ENCODE data around the gene POP4.
A peak's percentile ranks its signal among the peaks of the same experiment; 100 is the strongest.
"Not testable (repeated sequence)": the region's sequence is repeated elsewhere in the genome, so short reads cannot be mapped to it uniquely, and the experiment has no call there.

The POP4 gene

DNA sequence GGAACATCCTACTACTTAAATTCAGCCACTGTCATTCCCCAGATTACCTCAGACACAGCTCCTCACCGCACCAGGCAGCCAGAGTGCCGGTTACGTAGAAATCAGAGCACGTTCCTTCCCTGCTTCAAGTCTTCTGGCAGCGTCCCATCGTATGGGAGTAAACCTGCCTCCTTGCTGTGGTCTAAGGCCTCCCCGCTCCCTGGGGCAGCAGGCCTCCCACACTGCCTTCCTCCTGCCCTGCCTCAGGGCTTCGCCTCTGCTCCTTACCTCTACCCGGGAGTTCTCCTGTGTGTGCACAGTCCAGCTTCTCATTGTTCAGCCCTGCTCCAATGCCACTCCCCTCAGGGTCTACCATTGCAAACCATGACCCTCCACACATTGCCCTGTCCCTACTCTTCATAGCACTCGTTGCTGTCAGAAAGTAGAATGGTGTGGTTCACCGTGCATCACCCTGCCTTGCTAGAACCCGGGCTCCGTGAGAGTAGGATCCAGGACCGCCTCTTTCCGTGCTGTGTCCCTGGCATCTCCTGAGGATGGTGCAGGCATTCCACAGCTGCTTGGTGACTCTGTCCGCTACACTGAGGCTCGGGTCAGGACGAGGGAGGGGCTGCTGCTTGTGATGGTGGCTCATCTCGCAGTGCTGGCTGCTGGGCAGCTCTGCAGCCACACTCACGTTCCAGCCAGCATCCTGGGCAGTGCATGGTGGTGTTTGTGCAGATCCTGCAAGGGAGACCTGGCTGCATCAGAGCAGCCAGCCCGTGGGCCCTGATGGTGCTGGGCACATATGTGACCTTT, 6.9 kb downstream of the POP4 start:
- DNase-seq = no peak

- no peak for DNase-seq
Measured at GRCh38 chr19:29614046-29614445, 8.0 kb downstream of the POP4 start.

- DNase-seq = no peak
Measured at GRCh38 chr19:29614780-29615179, 8.7 kb downstream of the POP4 start.

DNA sequence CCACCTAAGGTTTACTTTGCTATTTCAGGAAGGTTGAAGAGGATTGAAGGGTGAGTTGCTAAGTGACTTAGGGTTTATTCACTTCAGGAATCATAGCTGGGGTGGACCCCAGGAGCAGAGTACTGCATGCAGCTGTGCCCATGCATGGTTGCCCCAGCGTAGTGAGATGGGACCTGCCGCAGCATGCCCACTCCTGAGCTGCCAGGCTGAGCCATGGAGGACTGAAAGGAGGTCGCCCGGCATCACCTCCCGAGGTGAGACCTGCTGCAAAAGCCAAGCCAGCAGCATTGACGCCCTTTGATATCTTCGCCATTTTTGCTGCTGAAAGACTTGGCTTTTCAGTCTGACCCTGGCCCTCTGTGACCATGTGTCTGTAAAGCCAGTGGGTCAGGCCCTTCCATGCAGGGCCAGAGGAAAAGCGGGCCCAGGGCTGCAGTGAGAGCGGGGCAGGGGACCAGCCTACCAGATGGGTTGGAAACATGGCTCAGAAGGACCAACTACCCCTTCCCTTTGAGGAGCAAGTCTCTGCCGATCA, 9.9 kb downstream of the POP4 start:
- no peak for DNase-seq

GRCh38 chr19:29616541-29616940, 10.5 kb downstream of the POP4 start:
- DNase-seq = no peak

DNA sequence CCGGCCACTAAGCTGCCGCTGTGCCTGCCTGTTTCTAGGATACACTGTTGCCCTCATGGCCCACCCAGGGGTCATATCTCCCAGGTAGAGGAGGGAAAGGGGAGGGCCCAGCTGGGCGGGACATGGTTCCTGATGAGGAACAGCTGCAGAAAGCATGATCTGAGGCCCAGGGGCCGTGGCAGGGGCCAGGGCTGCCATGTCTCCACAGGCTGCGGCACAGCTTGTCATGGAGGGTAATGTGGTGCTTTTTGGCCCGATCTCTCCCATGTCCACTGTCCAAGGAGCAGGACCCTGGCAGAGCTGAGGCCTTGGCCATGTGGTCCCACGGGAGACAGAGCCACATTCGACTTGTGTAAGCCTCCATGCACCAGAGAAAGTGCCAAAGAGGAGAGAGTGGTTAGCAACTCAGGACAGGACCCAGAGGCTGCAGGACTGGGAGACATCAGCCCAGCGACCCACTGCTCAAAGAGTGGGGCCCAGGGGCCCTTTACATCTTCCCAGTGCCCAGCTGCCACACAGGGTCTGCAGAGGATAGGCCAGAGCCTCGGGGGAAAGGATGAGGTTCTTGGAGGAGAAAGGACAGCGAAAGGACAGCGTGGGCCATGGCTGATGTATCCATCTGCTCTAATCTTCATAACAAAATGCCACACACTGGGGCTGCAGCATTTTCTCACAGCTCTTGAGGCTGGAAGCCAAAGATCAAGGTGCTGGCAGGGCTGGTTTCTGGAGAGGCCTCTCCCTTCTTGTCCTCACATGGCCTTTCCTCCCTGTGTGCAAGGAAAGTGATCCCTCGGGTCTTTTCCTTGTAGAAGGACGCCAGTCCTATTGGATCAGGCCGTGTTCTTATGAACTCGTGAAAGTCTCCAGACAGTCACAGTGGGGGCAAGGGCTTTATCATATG, 11.5 kb downstream of the POP4 start:
- DNase-seq = no peak

GRCh38 chr19:29618434-29618833, 12.4 kb downstream of the POP4 start:
- no peak for DNase-seq

DNA sequence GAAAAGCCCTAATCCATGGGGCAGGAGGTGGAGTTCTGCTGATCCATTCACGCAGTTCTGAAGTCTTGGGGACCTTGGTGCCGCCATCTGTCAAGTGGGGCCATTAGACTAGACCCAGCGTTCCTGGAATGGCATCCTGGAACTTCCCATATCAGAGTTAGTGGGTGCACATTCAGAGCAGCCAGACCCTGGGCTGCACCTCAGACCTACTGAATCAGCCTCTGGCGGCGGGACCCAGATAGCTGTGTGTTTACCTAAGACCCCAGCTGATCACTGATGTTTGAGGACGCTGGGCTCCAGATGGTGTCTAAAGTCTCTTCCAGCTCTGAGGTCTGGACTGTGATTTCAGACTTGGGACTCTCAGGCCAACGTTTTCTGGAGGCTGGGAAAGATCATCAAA, 12.8 kb downstream of the POP4 start:
- no peak for DNase-seq

DNA sequence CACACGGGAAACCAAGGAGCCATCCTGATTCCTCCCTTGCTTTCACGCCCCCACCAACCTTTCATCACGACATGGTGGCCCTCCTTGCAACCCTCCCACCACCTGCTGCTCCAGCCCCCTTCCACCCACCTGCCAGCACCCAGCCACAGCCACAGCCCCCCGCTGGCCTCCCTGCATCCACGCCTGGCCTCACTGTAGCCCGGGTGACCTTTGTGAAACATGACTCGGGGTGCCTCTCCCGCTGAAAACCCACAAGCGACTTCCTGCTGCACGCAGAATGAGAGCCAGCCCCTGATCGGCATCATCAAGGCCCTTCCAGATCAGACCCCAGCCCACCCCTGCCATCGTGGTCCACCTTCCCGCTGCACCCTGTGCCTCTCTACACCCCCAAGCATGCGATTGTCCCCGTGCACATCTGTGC, 14.9 kb downstream of the POP4 start:
- no peak for DNase-seq

GRCh38 chr19:29622166-29623070, 16.3 kb downstream of the POP4 start:
- DNase-seq = peak in 1 of 2 experiments; percentile 23

GRCh38 chr19:29623726-29624488, 17.8 kb downstream of the POP4 start:
- no peak for DNase-seq

DNA sequence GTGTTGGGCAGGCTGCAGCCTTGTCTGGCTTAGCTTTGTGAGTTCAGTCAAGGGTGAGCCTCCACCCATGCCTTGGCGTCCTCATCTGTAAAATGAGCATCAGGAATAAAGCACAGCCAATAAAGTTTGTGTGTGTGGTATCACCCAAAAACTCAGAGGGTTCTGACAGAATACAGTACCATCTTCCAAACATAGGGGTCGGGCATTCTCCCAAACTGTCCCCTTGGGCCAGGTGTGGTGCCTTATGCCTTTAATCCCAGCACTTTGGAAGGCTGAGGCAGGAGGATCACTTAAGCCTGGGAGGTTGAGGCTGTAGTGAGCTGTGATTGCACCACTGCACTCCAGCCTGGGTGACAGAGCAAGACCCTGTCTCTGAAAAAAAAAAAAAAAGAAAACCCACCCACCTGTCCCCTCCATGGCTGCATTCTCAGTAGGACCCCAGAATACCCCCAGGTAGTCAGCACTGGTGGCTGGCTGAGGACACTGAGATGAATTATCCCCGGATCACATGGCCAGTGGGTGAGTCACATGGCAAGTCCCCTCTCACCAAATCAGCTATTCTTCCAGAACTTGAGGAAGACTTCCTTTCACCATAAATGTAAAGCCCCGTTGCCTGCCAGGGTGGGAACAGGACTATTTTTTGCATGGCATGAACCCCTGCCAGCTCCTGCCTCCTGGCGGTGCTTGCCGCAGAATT, 18.6 kb downstream of the POP4 start:
- DNase-seq = no peak

DNA sequence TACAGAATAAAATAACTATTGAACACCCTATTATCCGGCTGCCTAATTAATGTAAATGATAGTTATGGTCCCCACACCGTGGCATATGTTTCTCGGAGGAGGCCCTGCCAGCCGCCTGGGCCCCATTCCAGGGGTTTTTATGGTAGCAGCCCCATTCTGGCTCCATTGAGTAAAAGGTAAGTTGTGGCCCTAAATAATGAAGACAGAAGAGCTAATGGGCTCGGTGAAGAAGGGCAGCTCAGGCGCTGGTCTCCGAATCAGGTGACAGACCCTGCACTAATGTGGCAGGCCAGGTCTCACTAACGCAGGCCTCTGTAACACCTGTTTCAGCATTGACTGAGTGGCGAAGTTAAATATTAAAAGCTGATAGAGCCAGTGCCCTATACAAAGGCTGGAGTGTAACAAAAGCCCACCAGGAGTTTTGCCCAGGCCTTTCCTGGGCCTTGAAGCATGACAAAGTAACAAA, 19.1 kb downstream of the POP4 start:
- no peak for DNase-seq

- DNase-seq = no peak
Measured at GRCh38 chr19:29626386-29626785, 20.3 kb downstream of the POP4 start.

DNA sequence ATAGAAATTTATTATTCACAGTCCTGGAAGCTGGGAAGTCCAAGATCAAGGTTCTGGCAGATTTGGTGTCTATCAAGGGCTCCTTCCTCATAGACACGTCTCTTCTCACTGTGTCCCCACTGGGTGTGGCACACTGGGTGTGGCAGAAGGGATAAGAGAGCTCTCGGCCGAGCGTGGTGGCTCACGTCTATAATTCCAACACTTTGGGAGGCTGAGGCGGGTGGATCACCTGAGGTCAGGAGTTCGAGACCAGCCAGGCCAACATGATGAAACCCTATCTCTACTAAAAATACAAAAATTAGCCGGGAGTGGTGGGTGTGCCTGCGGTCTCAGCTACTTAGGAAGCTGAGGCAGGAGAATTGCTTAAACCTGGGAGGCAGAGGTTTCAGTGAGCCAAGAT, 20.7 kb downstream of the POP4 start:
- DNase-seq = not testable (repeated sequence)

- DNase-seq = no peak
Measured at GRCh38 chr19:29628661-29629385, 22.7 kb downstream of the POP4 start.

GRCh38 chr19:29629836-29630534, 23.9 kb downstream of the POP4 start:
- no peak for DNase-seq

- DNase-seq = no peak
Measured at GRCh38 chr19:29630655-29631054, 24.6 kb downstream of the POP4 start.

GRCh38 chr19:29631450-29631849, 25.4 kb downstream of the POP4 start:
- DNase-seq = no peak

GRCh38 chr19:29634002-29634401, 27.9 kb downstream of the POP4 start:
- DNase-seq = no peak
